ENCODE results near the gene JPH4. TPM values are rescaled to one million over a fixed set of nuclear protein-coding genes. Genes with fewer than 3 reads are reported as not detected.

JPH4 gene
- total and polyA plus RNA-seq, 2 of the 8 experiments (the other 6 are each of a cell fraction or from before 2014, with no cell fraction given), result 23.9 to 46.7 TPM

DNA sequence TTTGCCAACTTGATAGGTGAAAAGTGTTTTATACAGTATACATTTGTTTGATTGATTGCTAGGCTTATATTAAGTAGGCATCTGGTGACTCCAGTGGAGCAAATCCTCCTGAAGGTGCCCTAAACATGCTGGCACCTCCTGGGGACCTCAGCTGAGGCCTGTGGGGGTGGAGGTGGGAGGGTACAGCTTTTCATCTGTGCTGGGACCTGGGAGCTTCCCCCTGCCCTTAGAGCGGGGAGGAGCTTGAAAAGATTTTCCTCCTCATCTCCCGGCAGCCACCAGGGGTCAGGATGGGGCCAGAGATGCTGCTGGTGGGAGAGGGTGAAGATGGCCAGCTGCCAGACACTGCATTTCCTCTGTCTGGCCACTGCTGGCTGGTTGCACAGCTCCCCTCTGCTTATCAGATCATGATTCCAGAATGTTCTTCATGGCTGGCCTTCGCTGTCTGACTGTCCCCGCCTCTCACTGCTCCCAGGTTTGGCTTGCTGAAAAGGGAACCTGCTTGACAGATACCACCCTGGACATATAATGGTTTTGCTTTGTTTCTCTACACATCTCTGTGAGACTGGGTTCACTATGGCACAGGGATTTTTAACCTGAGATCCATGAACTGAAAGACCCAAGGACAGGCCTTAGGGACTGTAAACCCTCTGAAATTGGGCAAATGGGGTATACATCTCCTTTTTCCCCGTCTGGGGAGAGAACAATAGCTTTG lies 10.5 kb upstream of the JPH4 start:
- H4K8ac ChIP-seq (ENCODE audit: extremely low read depth, insufficient read depth, low read length), result no peak overlapping the region; the same call in 1 of the 2 replicates
- H3K14ac ChIP-seq (ENCODE audit: insufficient read length), result no peak overlapping the region
- H3K23me2 ChIP-seq (ENCODE audit: low read depth, low read length), result no peaks in the 10 kb centered on the region
- no peak overlapping the region for H3K4ac ChIP-seq (replicated peaks; ENCODE audit: insufficient read length, low read depth, low read length)
- no peak overlapping the region for H3K9ac ChIP-seq (replicated peaks in 1 of 4; ENCODE audit: extremely low read depth in 1 of 4, low read depth in 3 of 4, low read length in 3 of 4)
- H3K56ac ChIP-seq (replicated peaks; ENCODE audit: insufficient read length, low read depth, low read length), result no peak overlapping the region
- no peaks in the 10 kb centered on the region for H3K36me3 ChIP-seq (ENCODE audit: control insufficient read depth in 2 of 4, insufficient read depth in 4 of 4, low read length in 3 of 4)
- H3K4me3 ChIP-seq (ENCODE audit: extremely low read depth in 1 of 4, insufficient read depth in 2 of 4, low read depth in 3 of 4, low read length in 4 of 4), result no peak overlapping the region
- H3K4me1 ChIP-seq (replicated peaks in 1 of 4; ENCODE audit: control insufficient read depth in 3 of 4, insufficient read depth in 4 of 4, low read length in 3 of 4), result peaks cover 0 to 6% (median under 1%) of the 10 kb centered on the region in 4 experiments; a peak in 2 of 7 replicates
- no peak overlapping the region for H2BK5ac ChIP-seq (ENCODE audit: low read depth, low read length)
- H2BK15ac ChIP-seq (ENCODE audit: low read length), result no peak overlapping the region
- peak; percentile 71 for FAIRE-seq
- no peak overlapping the region for H2AK5ac ChIP-seq (ENCODE audit: low read depth, low read length)
- no peak overlapping the region for H2BK120ac ChIP-seq (replicated peaks; ENCODE audit: low read depth, low read length)
- H3K27ac ChIP-seq (ENCODE audit: low read depth, low read length), result no peak overlapping the region
- POLR2A ChIA-PET (ENCODE audit: partially characterized antibody), result interaction anchor here (0.9 to 1.9 kb wide), 5 partner anchors 10 to 105 kb away, joined by 3 to 5 read pairs (median 4); partner anchors contain the start of gene JPH4
- H3K79me2 ChIP-seq (ENCODE audit: control insufficient read depth in 1 of 2, insufficient read depth in 2 of 2, low read length in 2 of 2), result no peaks in the 10 kb centered on the region
- no peak overlapping the region for H2BK12ac ChIP-seq (ENCODE audit: low read depth, low read length)
- no peak overlapping the region for H3K4me2 ChIP-seq (ENCODE audit: insufficient read depth in 1 of 2, low read depth in 2 of 2, low read length in 2 of 2)
- no peaks in the 10 kb centered on the region for H4K20me1 ChIP-seq (replicated peaks in 1 of 2; ENCODE audit: control insufficient read depth in 1 of 2, insufficient read depth in 2 of 2, low read length in 2 of 2)
- peak in 1 of 2 experiments; percentile 87 for DNase-seq (ENCODE audit: low read depth in 1 of 2, low spot score in 2 of 2)
- no peak overlapping the region for H4K91ac ChIP-seq (replicated peaks; ENCODE audit: insufficient read length, low read length)
- H3K9me3 ChIP-seq (ENCODE audit: insufficient read depth in 2 of 2, low read depth in 1 of 2, low read length in 1 of 2), result no peaks in the 10 kb centered on the region; a peak in 1 of 4 replicates
- no peaks in the 10 kb centered on the region for H3K27me3 ChIP-seq (replicated peaks in 1 of 4; ENCODE audit: control insufficient read depth in 3 of 4, extremely low read depth in 1 of 4, insufficient read depth in 3 of 4, low read length in 3 of 4)
- H3K18ac ChIP-seq (ENCODE audit: extremely low read depth, low read length), result peak overlapping the region; percentile 5; the same call in 1 of the 2 replicates
- CTCF ChIA-PET (ENCODE audit: partially characterized antibody), result interaction anchor here (0.6 to 5.1 kb wide), 34 partner anchors 8 to 467 kb away, joined by 3 to 49 read pairs (median 4); partner anchors contain the start of genes DHRS2 and JPH4
- H4K5ac ChIP-seq (ENCODE audit: insufficient read length, low read depth, low read length), result no peak overlapping the region
- 15% methylated on average over 5 of the region's 5 CpGs; no CpG with 5 or more reads in 1 of the 2 experiments for WGBS, 2 experiments (ENCODE audit: extremely low coverage in 1 of 2, insufficient coverage in 1 of 2, insufficient read length in 1 of 2, insufficient replicate concordance in 2 of 2, low coverage in 1 of 2, low lambda C conversion rate in 2 of 2, missing lambda C conversion rate in 1 of 2)
- H3K23ac ChIP-seq (ENCODE audit: insufficient read length), result no peak overlapping the region
- peak overlapping the region; percentile 92 for H2AFZ ChIP-seq (ENCODE audit: low read length)
- H2BK20ac ChIP-seq (ENCODE audit: low read length), result 0 out of 2 replicates have a peak overlapping the region, but pooled peaks have one; percentile 34
- H3K79me1 ChIP-seq (ENCODE audit: low read depth, low read length), result no peaks in the 10 kb centered on the region
- TF ChIP-seq NRF1 (IDR thresholded peaks at IDR 0.05; ENCODE audit: low read depth, low read length) (no peak), BACH1 (IDR thresholded peaks at IDR 0.05; ENCODE audit: low read length) (no peak), TCF12 (IDR thresholded peaks at IDR 0.05; ENCODE audit: low read depth, low read length) (no peak), USF2 (IDR thresholded peaks at IDR 0.05; ENCODE audit: low read length) (no peak), EP300 (IDR thresholded peaks at IDR 0.05; ENCODE audit: borderline replicate concordance in 1 of 2, low read depth in 2 of 2, low read length in 2 of 2) (no peak), POLR2AphosphoS5 (IDR thresholded peaks at IDR 0.05; ENCODE audit: low read depth, low read length) (no peak), SP1 (IDR thresholded peaks at IDR 0.05; ENCODE audit: low read depth, low read length) (no peak), TBP (IDR thresholded peaks at IDR 0.05; ENCODE audit: low read depth, low read length) (0 out of 2 replicates have a peak, but pooled peaks have one; percentile 46), SIN3A (conservative IDR thresholded peaks at IDR 0.05 in 1 of 2, IDR thresholded peaks at IDR 0.05 in 1 of 2; ENCODE audit: low read depth in 1 of 2, low read length in 2 of 2) (0 out of 4 replicates have a peak, but pooled peaks of 1 of the 2 experiments have one; percentile 43), YY1 (IDR thresholded peaks at IDR 0.05; ENCODE audit: low read depth, low read length) (peak; percentile 54; the same call in 1 of the 2 replicates)

All from H1 (cell line).